ENCODE results near the gene TKTL1.
"Not testable (repeated sequence)": the region's sequence is repeated elsewhere in the genome, so short reads cannot be mapped to it uniquely, and the experiment has no call there.

Gene TKTL1

DNA sequence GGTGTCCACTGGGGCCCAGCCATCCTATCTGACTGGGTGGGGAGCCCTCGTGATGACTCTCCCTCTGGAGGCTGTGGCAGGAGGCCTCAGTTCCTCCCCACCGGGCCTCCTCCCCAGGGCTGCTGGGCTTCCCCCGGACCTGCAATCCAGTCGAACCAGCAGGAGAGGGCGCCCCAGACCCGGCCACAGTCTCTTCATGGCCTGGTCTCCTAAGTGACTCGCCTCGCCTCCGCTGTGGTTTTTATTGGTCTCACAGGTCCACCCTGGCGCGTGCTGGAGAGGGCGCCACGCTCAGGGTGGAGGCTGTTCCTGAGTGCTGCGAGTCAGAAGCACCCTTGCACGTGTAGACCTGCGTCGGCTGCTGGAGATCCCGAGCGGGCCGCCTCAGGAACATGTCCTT is 48.0 kb downstream of the TKTL1 start:
- not testable (repeated sequence) for DNase-seq (ENCODE audit: low read depth)

- no peak for DNase-seq (ENCODE audit: low read depth)
These were observed 52.5 kb downstream of the TKTL1 start for GRCh38 chrX:154348114-154348531.

DNA sequence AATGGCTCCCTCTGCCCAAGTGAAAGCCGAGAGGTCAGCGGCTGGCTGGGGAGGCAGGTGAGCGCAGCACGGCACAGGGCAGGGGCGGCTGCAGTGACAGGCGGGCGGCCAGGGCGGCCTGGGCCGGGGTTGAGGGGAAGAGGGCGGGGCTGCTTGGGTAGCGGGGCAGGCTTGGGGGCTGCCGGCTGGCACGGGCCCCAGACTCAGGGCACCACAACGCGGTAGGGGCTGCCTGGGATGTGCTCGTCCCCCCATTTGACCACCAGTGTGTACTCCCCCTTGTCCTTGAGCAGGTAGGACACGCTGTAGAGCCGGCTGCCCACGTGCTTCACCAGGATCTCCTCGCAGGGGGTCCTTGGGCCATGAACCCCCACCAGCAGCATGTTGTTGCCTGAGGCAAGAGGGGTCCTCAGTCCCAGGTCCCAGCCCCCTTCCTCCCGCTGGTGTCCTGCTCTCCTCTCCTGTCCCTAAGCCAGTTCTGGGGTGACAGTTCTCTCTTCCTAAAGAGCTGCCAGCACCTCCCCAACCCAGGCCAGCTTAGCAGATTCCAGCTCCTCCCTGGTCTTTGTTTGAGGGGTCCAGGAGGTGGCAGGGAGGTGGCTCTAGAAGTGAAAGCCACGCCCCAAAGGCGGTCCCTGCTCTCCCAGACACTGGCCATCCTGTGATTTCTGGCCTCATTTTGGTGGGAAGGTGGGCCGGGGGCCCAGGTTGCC is 53.2 kb downstream of the TKTL1 start:
- no peak for DNase-seq (ENCODE audit: low read depth)

DNA sequence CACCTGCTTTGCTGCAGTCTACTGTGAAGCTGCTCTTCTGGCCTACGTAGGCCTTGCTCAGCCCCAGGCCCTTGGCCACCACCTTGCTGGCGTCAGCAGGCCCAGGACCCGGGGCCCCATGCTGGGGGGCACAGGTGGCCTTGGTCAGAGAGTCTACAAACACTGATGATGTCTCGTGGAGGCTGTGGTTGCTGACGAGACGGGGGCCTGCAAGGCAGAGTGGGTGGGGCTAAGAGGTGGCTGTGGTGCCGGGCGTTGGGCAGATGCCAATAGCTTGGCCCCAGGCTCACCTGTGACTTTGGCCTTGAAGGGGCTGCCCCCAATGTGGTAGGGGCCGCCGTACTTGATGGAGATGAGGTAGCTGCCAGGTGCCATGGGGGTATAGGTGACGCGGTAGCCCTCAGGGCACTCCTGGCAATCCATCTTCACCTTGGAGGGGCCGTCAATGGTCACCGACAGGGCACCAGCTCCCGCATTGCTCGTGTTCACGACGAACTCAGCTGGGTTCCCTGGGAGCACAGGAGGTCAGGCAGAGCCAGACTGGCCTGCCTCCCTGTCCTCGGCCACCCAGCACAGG is 53.9 kb downstream of the TKTL1 start:
- no peak for DNase-seq (ENCODE audit: low read depth)

GRCh38 chrX:154349979-154350378 is 54.4 kb downstream of the TKTL1 start:
- no peak for DNase-seq (ENCODE audit: low read depth)

DNA sequence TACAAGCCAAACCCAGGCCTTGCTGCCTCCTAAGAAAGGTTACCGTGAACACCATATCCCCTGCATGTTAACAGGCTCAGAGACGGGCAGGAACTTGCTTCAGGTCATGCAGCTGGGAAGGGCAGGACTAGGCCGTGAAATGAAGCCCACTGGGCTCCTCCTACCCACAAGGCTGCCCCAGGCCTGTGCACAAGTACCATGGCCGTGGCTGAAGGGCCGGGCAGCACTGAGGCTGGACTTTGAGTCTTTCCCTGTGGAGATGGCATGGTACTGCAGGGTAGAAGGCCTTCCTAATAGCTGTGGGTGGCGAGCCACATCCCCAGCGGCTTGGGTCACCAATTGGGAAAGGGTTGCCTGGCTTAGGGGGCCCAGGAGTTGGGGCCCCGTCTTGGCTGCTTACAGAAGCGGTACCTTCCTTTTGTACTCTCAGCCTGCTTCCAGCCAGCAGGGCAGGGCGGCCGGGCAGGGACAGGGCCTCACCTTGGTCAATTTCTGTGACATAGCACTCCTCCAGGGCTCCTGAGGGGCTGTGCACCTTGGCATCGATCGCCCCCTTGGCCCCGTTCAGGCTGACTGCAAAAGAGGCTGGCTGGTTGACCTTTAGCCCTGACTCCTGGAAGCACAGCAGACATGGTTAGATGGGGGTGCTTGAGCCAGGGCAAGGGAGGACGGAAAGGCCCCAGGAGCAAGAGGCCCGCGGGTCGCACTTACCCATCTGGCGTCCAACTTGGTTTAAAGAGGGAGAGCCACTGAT is 55.0 kb downstream of the TKTL1 start:
- DNase-seq (ENCODE audit: low read depth) = no peak

DNA sequence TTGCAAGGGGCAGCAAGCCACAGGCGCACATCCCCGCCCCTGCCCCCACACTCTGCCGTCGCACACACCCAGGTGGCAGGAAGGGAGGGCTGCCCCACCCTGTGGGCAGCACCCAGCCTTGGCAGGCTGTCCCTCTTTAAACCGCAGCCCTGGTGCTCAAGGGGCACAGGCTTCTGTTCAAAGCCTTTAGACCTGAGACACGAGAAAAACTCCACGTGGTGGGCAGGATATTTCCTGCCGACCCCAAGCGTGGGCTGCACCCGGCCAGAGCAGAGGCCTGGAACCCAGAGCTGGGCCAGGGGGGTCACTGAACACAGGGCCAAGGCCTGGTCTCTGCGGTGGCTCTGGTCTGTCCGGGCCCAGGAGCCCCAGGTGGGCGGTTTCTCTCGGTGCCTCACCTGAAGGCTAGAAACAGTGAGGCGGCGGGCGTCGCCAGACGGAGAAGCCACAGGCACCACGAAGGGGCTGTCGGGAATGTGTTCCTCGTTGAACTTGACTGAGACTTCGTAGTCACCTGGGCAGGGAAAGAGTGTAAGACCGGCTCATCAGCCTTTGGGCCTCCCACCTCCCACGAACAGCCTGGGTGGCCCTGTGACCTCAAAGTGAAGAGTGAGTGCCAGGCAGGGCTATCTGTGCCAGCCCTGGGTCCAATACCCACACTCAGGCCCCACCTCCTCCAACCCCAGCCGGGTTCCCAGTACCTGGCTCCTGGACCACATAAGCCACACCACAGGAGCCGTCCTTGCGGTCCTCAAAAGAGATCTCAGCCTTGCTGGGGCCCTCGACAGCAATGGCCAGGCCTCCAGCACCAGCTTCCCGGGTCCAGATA is 55.8 kb downstream of the TKTL1 start:
- no peak for DNase-seq (ENCODE audit: low read depth)

- DNase-seq (ENCODE audit: low read depth) = no peak
These were observed 56.4 kb downstream of the TKTL1 start for GRCh38 chrX:154352012-154352401.

GRCh38 chrX:154352466-154352865 is 56.9 kb downstream of the TKTL1 start:
- DNase-seq (ENCODE audit: low read depth) = no peak

DNA sequence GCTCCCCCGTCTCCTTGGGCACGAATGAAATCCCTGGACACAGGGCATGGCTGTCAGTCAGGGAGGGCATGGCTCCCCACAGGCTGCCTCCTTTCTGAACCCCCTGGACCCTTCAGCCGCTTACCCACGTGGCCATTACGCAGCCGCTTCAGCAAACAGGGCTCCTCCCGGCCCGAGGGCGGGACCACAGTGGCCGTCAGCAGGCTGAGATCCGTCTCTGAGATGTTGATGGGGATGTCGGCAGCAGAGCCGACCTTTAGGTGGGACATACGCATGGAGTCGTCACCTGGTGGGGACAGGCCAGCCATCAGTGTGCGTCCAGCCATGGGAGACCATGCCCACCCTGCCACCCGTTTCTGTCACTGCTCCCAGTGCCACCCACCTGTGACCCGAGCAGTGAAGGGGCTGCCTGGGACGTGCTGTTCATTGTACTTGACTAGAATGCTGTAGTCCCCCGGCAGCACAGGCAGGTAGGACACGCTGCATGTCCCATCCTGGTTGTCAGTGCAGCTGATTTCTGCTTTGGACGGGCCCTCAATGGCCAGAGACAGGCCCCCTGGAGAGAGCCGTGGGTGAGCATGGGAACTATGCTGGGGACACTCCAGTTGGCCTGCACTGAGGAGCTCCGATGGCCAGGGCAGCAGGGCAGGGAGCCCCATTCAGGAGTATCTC is 57.7 kb downstream of the TKTL1 start:
- no peak for DNase-seq (ENCODE audit: low read depth)

DNA sequence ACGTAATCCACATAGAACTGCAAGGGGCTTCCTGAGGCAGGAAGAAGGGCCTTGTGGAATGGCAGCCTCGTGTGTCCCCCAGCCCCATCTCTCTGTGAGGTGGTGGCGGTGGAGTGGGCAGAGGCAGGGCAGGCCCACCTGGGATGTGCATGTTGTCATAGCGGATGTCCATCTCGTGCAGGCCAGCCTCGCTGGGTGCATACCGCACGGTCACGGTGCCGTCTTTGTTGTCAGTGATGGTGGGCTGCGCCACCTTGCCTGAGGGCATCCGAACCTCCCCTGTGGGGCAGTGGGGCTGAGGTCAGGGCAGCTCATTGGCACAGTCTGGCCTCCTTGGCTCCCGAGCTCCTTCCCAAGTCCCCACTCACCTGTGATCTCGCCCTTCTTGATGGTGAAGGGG is 58.4 kb downstream of the TKTL1 start:
- no peak for DNase-seq (ENCODE audit: low read depth)

GRCh38 chrX:154354516-154354915 is 58.9 kb downstream of the TKTL1 start:
- DNase-seq (ENCODE audit: low read depth) = no peak

DNA sequence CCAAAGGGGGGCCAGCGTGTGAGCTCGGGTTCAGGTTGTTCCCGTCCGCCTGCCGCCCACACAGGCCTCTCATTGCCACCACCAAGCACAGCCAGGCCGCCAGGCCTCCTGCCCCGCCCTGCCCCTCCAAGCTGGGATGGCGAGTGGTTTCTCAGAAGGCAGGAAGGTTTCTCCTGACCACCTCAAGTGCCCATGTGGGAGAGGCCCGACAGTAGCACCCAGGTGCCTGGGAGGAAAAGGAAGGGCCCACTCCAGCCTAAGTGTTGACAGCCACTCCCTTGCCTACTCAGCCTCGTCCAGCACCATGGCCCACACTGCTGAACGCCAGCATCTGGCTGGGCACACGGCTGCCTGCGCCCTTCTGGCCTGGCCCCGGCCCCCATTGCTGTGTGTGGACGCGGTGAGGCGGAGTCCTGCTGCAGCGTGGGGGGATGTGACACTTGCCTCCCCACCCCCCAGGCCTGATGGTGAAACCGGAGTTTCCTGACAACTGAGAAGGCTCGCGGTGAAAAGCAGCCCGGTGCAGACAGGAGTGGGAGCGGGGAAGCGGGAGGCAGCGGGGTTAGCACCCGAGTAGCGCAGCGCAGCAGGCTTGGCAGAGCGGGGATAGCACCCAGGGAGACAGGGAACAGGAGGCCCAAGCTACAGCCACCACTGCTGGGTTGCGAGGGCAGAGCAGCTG is 59.6 kb downstream of the TKTL1 start:
- no peak for DNase-seq (ENCODE audit: low read depth)

DNA sequence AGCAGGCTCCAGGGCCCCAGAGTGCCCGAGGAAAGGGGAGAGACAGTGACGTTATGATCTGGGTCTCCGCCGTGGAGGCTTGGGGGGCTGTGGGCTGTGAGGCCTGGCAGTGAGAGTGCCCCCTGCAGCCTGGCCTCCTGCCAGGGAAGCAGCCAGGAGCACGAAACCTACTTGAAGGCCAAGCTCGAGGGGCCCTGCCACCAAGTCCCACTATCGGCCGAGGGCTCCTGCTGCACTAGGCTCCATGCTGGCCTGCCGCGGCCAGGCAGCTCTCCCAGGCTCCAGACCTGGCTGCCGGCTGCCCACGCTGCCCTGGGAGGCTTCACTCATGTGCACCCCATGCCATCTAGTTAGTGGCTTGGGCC is 60.2 kb downstream of the TKTL1 start:
- DNase-seq (ENCODE audit: low read depth) = no peak

DNA sequence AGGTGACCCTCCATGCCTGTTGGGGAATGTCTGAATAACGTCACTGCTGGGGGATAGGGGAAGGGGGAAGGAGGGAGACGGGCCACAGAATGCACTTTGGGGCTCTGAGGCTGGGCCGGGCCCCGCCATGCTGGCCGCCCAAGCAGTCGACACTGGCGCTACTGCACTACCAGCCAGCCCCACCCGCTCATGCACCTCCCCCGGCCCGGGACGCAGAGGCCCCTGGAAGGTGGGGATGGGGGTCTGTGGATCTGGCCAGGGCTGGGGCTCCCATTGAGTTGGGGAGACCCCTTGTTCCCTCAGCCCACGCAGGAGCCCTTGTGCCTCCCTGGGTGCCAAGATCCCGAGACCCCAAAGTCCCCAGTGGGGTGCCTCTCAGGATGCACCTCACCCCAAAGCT is 61.0 kb downstream of the TKTL1 start:
- no peak for DNase-seq (ENCODE audit: low read depth)

DNA sequence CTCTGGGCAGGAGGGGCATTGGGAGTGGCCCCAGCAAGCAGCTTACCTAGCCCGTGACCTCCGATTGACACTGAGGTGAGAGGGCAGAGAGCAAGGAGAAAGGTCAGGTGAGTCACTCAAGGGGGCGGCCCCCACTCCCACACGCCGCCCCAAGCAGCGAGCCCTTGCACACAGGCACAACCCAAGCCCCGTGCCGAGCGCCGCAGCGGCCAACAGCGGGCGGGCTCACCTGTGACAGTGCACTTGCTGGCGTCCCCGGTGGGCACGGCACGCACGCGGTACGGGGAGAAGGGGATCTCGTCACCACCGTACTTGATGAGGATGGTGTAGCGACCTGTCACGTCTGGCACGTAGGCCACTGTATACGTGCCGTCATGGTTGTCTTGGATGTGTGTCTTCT is 61.6 kb downstream of the TKTL1 start:
- DNase-seq (ENCODE audit: low read depth) = no peak

DNA sequence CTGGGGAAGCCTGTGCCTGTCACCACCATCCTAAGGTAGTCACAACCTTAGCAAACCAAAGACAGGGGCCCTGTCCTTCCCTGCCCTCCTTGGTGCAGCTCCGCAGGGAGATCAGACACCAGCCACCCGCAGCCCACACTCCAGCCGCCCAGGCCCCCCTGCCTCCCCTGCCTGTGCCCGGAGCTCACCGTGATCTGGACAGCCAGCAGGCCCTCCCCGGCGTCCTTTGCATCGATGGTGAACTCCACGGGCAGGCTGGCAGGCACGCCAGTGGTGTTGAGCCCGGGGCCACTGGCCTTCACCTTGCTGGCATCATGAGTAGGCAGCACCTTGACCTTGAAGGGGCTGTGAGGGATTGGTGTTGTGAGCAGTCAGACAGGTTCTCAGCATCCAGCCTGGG is 62.4 kb downstream of the TKTL1 start:
- no peak for DNase-seq (ENCODE audit: low read depth)

- no peak for DNase-seq (ENCODE audit: low read depth)
These were observed 63.2 kb downstream of the TKTL1 start for GRCh38 chrX:154358829-154359228.

GRCh38 chrX:154359362-154360154 is 64.0 kb downstream of the TKTL1 start:
- no peak for DNase-seq (ENCODE audit: low read depth)

- no peak for DNase-seq (ENCODE audit: low read depth)
These were observed 64.6 kb downstream of the TKTL1 start for GRCh38 chrX:154360155-154360713.

Data from GM04503 (cell line).